ENCODE data around the gene FNIP2.
"Not testable (repeated sequence)": the region's sequence is repeated elsewhere in the genome, so short reads cannot be mapped to it uniquely, and the experiment has no call there.

Gene FNIP2

GRCh38 chr4:158746537-158746936 is 22.3 kb upstream of the FNIP2 start:
- H3K9me3 ChIP-seq (ENCODE audit: control insufficient read depth, insufficient read depth, low read length); H3K36me3 ChIP-seq (ENCODE audit: control insufficient read depth, insufficient read depth, low read length); H3K4me3 ChIP-seq (ENCODE audit: low read depth, low read length); H3K9ac ChIP-seq (ENCODE audit: low read depth, low read length); H3K27me3 ChIP-seq (ENCODE audit: control insufficient read depth, insufficient read depth, low read length); H3K4me1 ChIP-seq (ENCODE audit: control insufficient read depth, insufficient read depth, low read length): not testable (repeated sequence)

GRCh38 chr4:158750379-158750778 is 18.4 kb upstream of the FNIP2 start:
- H3K4me1 ChIP-seq (ENCODE audit: control insufficient read depth, insufficient read depth, low read length) = no peaks in the 10 kb centered on the region
- no peaks in the 10 kb centered on the region for H3K27me3 ChIP-seq (ENCODE audit: control insufficient read depth, insufficient read depth, low read length)
- H3K4me3 ChIP-seq (ENCODE audit: low read depth, low read length) = no peak overlapping the region
- H3K9ac ChIP-seq (ENCODE audit: low read depth, low read length) = no peak overlapping the region
- H3K36me3 ChIP-seq (ENCODE audit: control insufficient read depth, insufficient read depth, low read length) = no peaks in the 10 kb centered on the region
- H3K9me3 ChIP-seq (ENCODE audit: control insufficient read depth, insufficient read depth, low read length) = no peaks in the 10 kb centered on the region

GRCh38 chr4:158754385-158755180 is 14.2 kb upstream of the FNIP2 start:
- no peak overlapping the region for H3K4me3 ChIP-seq (ENCODE audit: low read depth, low read length)
- H3K27me3 ChIP-seq (ENCODE audit: control insufficient read depth, insufficient read depth, low read length) = no peaks in the 10 kb centered on the region
- no peaks in the 10 kb centered on the region for H3K36me3 ChIP-seq (ENCODE audit: control insufficient read depth, insufficient read depth, low read length)
- no peak overlapping the region for H3K9ac ChIP-seq (ENCODE audit: low read depth, low read length)
- peaks cover 5% of the 10 kb centered on the region for H3K9me3 ChIP-seq (ENCODE audit: control insufficient read depth, insufficient read depth, low read length)
- no peaks in the 10 kb centered on the region for H3K4me1 ChIP-seq (ENCODE audit: control insufficient read depth, insufficient read depth, low read length)

- not testable (repeated sequence) for H3K4me3 ChIP-seq (ENCODE audit: low read depth, low read length); H3K27me3 ChIP-seq (ENCODE audit: control insufficient read depth, insufficient read depth, low read length); H3K4me1 ChIP-seq (ENCODE audit: control insufficient read depth, insufficient read depth, low read length); H3K9me3 ChIP-seq (ENCODE audit: control insufficient read depth, insufficient read depth, low read length); H3K9ac ChIP-seq (ENCODE audit: low read depth, low read length); H3K36me3 ChIP-seq (ENCODE audit: control insufficient read depth, insufficient read depth, low read length)
Measured at GRCh38 chr4:158755819-158756218, 13.0 kb upstream of the FNIP2 start.

- no peaks in the 10 kb centered on the region for H3K36me3 ChIP-seq (ENCODE audit: control insufficient read depth, insufficient read depth, low read length)
- H3K4me1 ChIP-seq (ENCODE audit: control insufficient read depth, insufficient read depth, low read length) = no peaks in the 10 kb centered on the region
- H3K27me3 ChIP-seq (ENCODE audit: control insufficient read depth, insufficient read depth, low read length) = no peaks in the 10 kb centered on the region
- no peak overlapping the region for H3K4me3 ChIP-seq (ENCODE audit: low read depth, low read length)
- H3K9ac ChIP-seq (ENCODE audit: low read depth, low read length) = no peak overlapping the region
- peaks cover 5% of the 10 kb centered on the region for H3K9me3 ChIP-seq (ENCODE audit: control insufficient read depth, insufficient read depth, low read length)
Measured at GRCh38 chr4:158756588-158756987, 12.2 kb upstream of the FNIP2 start.

- H3K36me3 ChIP-seq (ENCODE audit: control insufficient read depth, insufficient read depth, low read length) = no peaks in the 10 kb centered on the region
- H3K4me3 ChIP-seq (ENCODE audit: low read depth, low read length) = no peak overlapping the region
- H3K4me1 ChIP-seq (ENCODE audit: control insufficient read depth, insufficient read depth, low read length) = no peaks in the 10 kb centered on the region
- H3K27me3 ChIP-seq (ENCODE audit: control insufficient read depth, insufficient read depth, low read length) = no peaks in the 10 kb centered on the region
- peaks cover 5% of the 10 kb centered on the region for H3K9me3 ChIP-seq (ENCODE audit: control insufficient read depth, insufficient read depth, low read length)
- no peak overlapping the region for H3K9ac ChIP-seq (ENCODE audit: low read depth, low read length)
Measured at GRCh38 chr4:158758142-158758541, 10.7 kb upstream of the FNIP2 start.

GRCh38 chr4:158758703-158759102 is 10.1 kb upstream of the FNIP2 start:
- Histone ChIP-seq H3K36me3 (ENCODE audit: control insufficient read depth, insufficient read depth, low read length) (no peaks in the 10 kb centered on the region), H3K27me3 (ENCODE audit: control insufficient read depth, insufficient read depth, low read length) (no peaks in the 10 kb centered on the region), H3K9me3 (ENCODE audit: control insufficient read depth, insufficient read depth, low read length) (peaks cover 5% of the 10 kb centered on the region), H3K9ac (ENCODE audit: low read depth, low read length) (no peak overlapping the region), H3K4me3 (ENCODE audit: low read depth, low read length) (no peak overlapping the region), H3K4me1 (ENCODE audit: control insufficient read depth, insufficient read depth, low read length) (no peaks in the 10 kb centered on the region)

GRCh38 chr4:158759539-158759938 is 9.3 kb upstream of the FNIP2 start:
- not testable (repeated sequence) for H3K9ac ChIP-seq (ENCODE audit: low read depth, low read length); H3K4me3 ChIP-seq (ENCODE audit: low read depth, low read length); H3K36me3 ChIP-seq (ENCODE audit: control insufficient read depth, insufficient read depth, low read length); H3K9me3 ChIP-seq (ENCODE audit: control insufficient read depth, insufficient read depth, low read length); H3K4me1 ChIP-seq (ENCODE audit: control insufficient read depth, insufficient read depth, low read length); H3K27me3 ChIP-seq (ENCODE audit: control insufficient read depth, insufficient read depth, low read length)

- Histone ChIP-seq H3K4me1 (ENCODE audit: control insufficient read depth, insufficient read depth, low read length) (no peaks in the 10 kb centered on the region), H3K9ac (ENCODE audit: low read depth, low read length) (no peak overlapping the region), H3K36me3 (ENCODE audit: control insufficient read depth, insufficient read depth, low read length) (no peaks in the 10 kb centered on the region), H3K4me3 (ENCODE audit: low read depth, low read length) (no peak overlapping the region), H3K9me3 (ENCODE audit: control insufficient read depth, insufficient read depth, low read length) (peaks cover 5% of the 10 kb centered on the region), H3K27me3 (ENCODE audit: control insufficient read depth, insufficient read depth, low read length) (no peaks in the 10 kb centered on the region)
Measured at GRCh38 chr4:158760866-158761265, 8.0 kb upstream of the FNIP2 start.

GRCh38 chr4:158762553-158762952 is 6.3 kb upstream of the FNIP2 start:
- Histone ChIP-seq H3K4me3 (ENCODE audit: low read depth, low read length) (no peak overlapping the region), H3K9ac (ENCODE audit: low read depth, low read length) (no peak overlapping the region), H3K9me3 (ENCODE audit: control insufficient read depth, insufficient read depth, low read length) (peaks cover 5% of the 10 kb centered on the region), H3K36me3 (ENCODE audit: control insufficient read depth, insufficient read depth, low read length) (no peaks in the 10 kb centered on the region), H3K27me3 (ENCODE audit: control insufficient read depth, insufficient read depth, low read length) (peaks cover 3% of the 10 kb centered on the region), H3K4me1 (ENCODE audit: control insufficient read depth, insufficient read depth, low read length) (no peaks in the 10 kb centered on the region)

GRCh38 chr4:158763462-158763861 is 5.4 kb upstream of the FNIP2 start:
- Histone ChIP-seq H3K4me1 (ENCODE audit: control insufficient read depth, insufficient read depth, low read length) (no peaks in the 10 kb centered on the region), H3K4me3 (ENCODE audit: low read depth, low read length) (no peak overlapping the region), H3K9ac (ENCODE audit: low read depth, low read length) (no peak overlapping the region), H3K36me3 (ENCODE audit: control insufficient read depth, insufficient read depth, low read length) (no peaks in the 10 kb centered on the region), H3K9me3 (ENCODE audit: control insufficient read depth, insufficient read depth, low read length) (peaks cover 5% of the 10 kb centered on the region), H3K27me3 (ENCODE audit: control insufficient read depth, insufficient read depth, low read length) (peaks cover 3% of the 10 kb centered on the region)

- no peak overlapping the region for H3K4me3 ChIP-seq (ENCODE audit: low read depth, low read length)
- no peaks in the 10 kb centered on the region for H3K4me1 ChIP-seq (ENCODE audit: control insufficient read depth, insufficient read depth, low read length)
- H3K9me3 ChIP-seq (ENCODE audit: control insufficient read depth, insufficient read depth, low read length) = no peaks in the 10 kb centered on the region
- no peaks in the 10 kb centered on the region for H3K36me3 ChIP-seq (ENCODE audit: control insufficient read depth, insufficient read depth, low read length)
- no peak overlapping the region for H3K9ac ChIP-seq (ENCODE audit: low read depth, low read length)
- peaks cover 16% of the 10 kb centered on the region for H3K27me3 ChIP-seq (ENCODE audit: control insufficient read depth, insufficient read depth, low read length)
Measured at GRCh38 chr4:158766434-158767044, 2.3 kb upstream of the FNIP2 start.

Data from iPS-15b (cell line).